Endothelial cell of umbilical vein (primary cell): ENCODE data around the gene CAMKMT.

Experiments used
- CTCF ChIP-seq, 2 donors: IDR thresholded peaks; 1 replicate in 1 of 2; 2 replicates in 1 of 2; pipeline ENCODE4 v1.5.1; 2011; ENCODE audit warnings: low read length in 2 of 2, mild to moderate bottlenecking in 2 of 2, moderate library complexity in 2 of 2, control low read depth in 1 of 2, inconsistent platforms in 1 of 2, low read depth in 1 of 2; ENCODE audit not compliant: insufficient read depth in 1 of 2; ENCODE audit errors: extremely low read depth in 1 of 2
- EZH2 ChIP-seq: IDR thresholded peaks from 2 replicates; pipeline ENCODE4 v1.6.1; 2012; ENCODE audit warnings: borderline replicate concordance, low read depth, mild to moderate bottlenecking, moderate library complexity, low read length, inconsistent platforms; ENCODE audit not compliant: severe bottlenecking
- MAX ChIP-seq: IDR thresholded peaks from 2 replicates; pipeline ENCODE4 v1.6.1; 2011; ENCODE audit not compliant: insufficient read depth, insufficient read length
- POLR2A ChIP-seq: IDR thresholded peaks from 2 replicates; pipeline ENCODE4 v1.6.1; 2012; ENCODE audit warnings: low read depth, mild to moderate bottlenecking, control low read depth, low read length

- TF ChIP-seq POLR2A (no peak), MAX (no peak), EZH2 (no peak), CTCF (IDR thresholded peaks at IDR 0.05; ENCODE audit: extremely low read depth in 1 of 2, insufficient read depth in 1 of 2, low read depth in 1 of 2, low read length in 2 of 2) (no peak)
These were observed 102.7 kb downstream of the CAMKMT start for GRCh38 chr2:44464437-44464836.
